Fibroblast of pulmonary artery (primary cell): ENCODE measurements around the gene ACSM2B.
"Not testable (repeated sequence)": the region's sequence is repeated elsewhere in the genome, so short reads cannot be mapped to it uniquely, and the experiment has no call there.

Experiments
- DNase-seq: peaks from one replicate; pipeline ENCODE4 v3.0.0-alpha.2; 2010; ENCODE audit warnings: low read depth
- H3K4me3 ChIP-seq: replicated peaks from 2 replicates; pipeline ENCODE4 v1.5.1; 2011; ENCODE audit warnings: low read depth, mild to moderate bottlenecking, control low read depth, low read length, moderate library complexity
- TF ChIP-seq, protein P1 (sequence below): IDR thresholded peaks from 2 replicates; pipeline ENCODE4 v1.5.1; 2011; ENCODE audit warnings: mild to moderate bottlenecking, control low read depth, low read length, inconsistent platforms; ENCODE audit errors: missing control alignments

Gene ACSM2B, protein sequence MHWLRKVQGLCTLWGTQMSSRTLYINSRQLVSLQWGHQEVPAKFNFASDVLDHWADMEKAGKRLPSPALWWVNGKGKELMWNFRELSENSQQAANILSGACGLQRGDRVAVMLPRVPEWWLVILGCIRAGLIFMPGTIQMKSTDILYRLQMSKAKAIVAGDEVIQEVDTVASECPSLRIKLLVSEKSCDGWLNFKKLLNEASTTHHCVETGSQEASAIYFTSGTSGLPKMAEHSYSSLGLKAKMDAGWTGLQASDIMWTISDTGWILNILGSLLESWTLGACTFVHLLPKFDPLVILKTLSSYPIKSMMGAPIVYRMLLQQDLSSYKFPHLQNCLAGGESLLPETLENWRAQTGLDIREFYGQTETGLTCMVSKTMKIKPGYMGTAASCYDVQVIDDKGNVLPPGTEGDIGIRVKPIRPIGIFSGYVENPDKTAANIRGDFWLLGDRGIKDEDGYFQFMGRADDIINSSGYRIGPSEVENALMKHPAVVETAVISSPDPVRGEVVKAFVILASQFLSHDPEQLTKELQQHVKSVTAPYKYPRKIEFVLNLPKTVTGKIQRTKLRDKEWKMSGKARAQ

DNA sequence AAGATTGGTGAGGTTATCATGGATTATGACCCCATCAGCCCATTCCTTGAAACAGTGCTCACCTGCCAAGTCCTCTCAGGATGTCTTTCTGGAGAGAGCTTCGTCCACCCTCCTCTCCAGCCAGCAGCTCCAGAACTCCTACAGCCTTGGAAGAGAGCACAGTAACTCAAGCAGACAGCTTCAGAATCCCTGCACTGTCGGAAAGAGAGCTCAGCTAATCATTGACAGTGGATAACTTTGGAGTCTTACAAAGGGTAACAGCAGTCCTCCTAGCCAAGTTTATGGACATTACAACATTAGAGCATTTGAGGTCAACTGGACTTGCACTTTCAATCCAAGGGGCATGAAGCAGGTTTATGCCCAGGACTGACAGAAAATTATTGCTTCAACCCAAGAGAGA is at the start of gene ACSM2B:
Gene ACSM2B (minus strand): TSS at position 223 of the 400 bp plus-strand sequence. CDS start 11,522 bp downstream, outside the sequence.
- not testable (repeated sequence) for H3K4me3 ChIP-seq, DNase-seq

- TF ChIP-seq, protein P1, sequence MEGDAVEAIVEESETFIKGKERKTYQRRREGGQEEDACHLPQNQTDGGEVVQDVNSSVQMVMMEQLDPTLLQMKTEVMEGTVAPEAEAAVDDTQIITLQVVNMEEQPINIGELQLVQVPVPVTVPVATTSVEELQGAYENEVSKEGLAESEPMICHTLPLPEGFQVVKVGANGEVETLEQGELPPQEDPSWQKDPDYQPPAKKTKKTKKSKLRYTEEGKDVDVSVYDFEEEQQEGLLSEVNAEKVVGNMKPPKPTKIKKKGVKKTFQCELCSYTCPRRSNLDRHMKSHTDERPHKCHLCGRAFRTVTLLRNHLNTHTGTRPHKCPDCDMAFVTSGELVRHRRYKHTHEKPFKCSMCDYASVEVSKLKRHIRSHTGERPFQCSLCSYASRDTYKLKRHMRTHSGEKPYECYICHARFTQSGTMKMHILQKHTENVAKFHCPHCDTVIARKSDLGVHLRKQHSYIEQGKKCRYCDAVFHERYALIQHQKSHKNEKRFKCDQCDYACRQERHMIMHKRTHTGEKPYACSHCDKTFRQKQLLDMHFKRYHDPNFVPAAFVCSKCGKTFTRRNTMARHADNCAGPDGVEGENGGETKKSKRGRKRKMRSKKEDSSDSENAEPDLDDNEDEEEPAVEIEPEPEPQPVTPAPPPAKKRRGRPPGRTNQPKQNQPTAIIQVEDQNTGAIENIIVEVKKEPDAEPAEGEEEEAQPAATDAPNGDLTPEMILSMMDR, result no peak
- H3K4me3 ChIP-seq, result no peak overlapping the region
- DNase-seq, result no peak
These were observed 49.0 kb upstream of the ACSM2B start for GRCh38 chr16:20624882-20625807.

DNA sequence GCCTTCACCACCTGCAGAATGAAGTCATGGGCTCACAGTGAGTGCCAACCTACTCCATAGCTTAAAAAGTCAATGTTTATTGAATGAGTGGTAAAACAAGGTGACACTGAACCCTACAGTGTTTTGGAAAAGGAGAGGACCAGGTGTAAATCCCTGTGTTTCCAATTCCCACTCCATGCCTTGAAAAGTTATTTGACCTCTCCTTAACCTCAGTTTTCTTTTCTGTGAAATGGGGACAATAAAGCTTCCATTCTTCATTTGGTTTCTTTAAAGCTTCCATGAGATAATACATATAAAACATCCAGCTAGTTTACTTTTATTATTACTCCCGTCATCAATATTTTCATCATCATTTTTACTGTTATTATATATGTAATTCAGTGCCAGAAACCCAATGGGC is 48.0 kb upstream of the ACSM2B start:
- DNase-seq, result no peak
- TF ChIP-seq, protein P1, result no peak
- no peak overlapping the region for H3K4me3 ChIP-seq

- TF ChIP-seq, protein P1, result no peak
These were observed 46.3 kb upstream of the ACSM2B start for GRCh38 chr16:20622498-20622870.

DNA sequence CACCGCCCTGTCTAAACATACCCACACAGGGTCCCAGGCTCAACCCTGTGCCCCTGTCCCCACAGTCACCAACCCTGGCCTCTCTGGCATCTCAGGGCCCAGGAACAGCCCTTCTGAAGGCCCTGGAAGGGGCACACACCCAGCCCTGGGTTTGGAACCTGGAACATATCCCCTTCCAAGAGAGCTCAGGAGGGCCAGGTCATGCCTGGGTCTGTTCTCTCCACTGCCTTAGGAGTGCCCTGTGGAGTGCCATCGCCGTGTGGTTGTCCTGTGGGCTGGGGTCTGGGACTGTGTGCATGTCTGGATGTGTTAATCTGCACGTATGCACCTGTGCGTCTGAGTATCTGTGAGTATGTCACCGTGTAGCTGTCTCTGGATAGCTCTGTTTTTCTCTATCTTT is 45.2 kb upstream of the ACSM2B start:
- no peak for DNase-seq
- TF ChIP-seq, protein P1, result no peak
- no peak overlapping the region for H3K4me3 ChIP-seq

More at GRCh38 chr16:20622498-20622870, 46.3 kb upstream of the ACSM2B start:
- H3K4me3 ChIP-seq, result no peak overlapping the region
- no peak for DNase-seq

DNA sequence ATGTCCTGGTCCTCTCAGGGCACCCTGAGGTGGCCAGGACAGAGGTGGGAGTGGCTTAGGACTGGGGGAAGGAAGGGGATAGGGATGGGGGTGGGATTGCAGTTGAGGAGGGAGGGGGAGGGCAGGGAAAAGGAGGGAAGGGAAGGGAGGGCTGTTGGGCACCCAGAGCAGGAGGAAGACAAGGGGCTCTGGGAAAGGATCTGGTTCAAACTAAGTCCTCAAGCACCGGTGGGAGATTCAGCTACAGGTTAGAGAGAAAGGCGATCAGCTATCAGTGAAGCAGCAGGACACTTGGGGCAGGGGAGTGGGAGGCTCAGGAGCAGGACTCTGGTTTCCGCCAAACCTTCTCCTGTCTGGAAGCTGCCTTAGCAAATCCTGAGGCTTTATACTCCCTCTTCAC is 44.6 kb upstream of the ACSM2B start:
- DNase-seq, result no peak
- TF ChIP-seq, protein P1, result no peak
- no peak overlapping the region for H3K4me3 ChIP-seq

- TF ChIP-seq, protein P1, result no peak
- no peak for DNase-seq
These were observed 43.8 kb upstream of the ACSM2B start for GRCh38 chr16:20620003-20620402.

More at GRCh38 chr16:20620003-20620402, 43.8 kb upstream of the ACSM2B start:
- no peak overlapping the region for H3K4me3 ChIP-seq
